HEK293 (cell line): ENCODE measurements around the gene KATNBL1.
A peak's percentile ranks its signal among the peaks of the same experiment; 100 is the strongest.

Source experiments
- ATF2 ChIP-seq: fragments of 450-650 bp; formaldehyde crosslinking; IDR thresholded peaks from 2 replicates; pipeline ENCODE4 v1.5.1; 2016; ENCODE audit warnings: missing biosample characterization, missing genetic modification characterization, low read depth
- GLIS2 ChIP-seq: fragments of 450-650 bp; formaldehyde crosslinking; IDR thresholded peaks from 2 replicates; pipeline ENCODE4 v1.5.1; 2016; ENCODE audit warnings: missing biosample characterization, missing genetic modification characterization
- HOXC10 ChIP-seq: sonication (generic); formaldehyde crosslinking; IDR thresholded peaks from 2 replicates; pipeline ENCODE4 v1.8.1; 2023; ENCODE audit warnings: mild to moderate bottlenecking, missing genetic modification reagents
- IKZF3 ChIP-seq: fragments of 450-650 bp; IDR thresholded peaks from 2 replicates; pipeline ENCODE4 v1.5.0; 2018; ENCODE audit warnings: missing biosample characterization, mild to moderate bottlenecking, missing genetic modification characterization, moderate library complexity
- RBAK ChIP-seq: fragments of 450-650 bp; formaldehyde crosslinking; IDR thresholded peaks from 2 replicates; pipeline ENCODE4 v1.5.1; 2016; ENCODE audit warnings: missing biosample characterization, missing genetic modification characterization
- REPIN1 ChIP-seq: fragments of 450-650 bp; formaldehyde crosslinking; IDR thresholded peaks from 2 replicates; pipeline ENCODE4 v1.5.1; 2017; ENCODE audit warnings: missing biosample characterization, missing genetic modification characterization, low read depth
- REST ChIP-seq: fragments of 450-650 bp; formaldehyde crosslinking; IDR thresholded peaks from 2 replicates; pipeline ENCODE4 v1.5.1; 2016; ENCODE audit warnings: missing biosample characterization, missing genetic modification characterization
- SP3 ChIP-seq: fragments of 450-650 bp; formaldehyde crosslinking; IDR thresholded peaks from 2 replicates; pipeline ENCODE4 v1.5.1; 2016; ENCODE audit warnings: missing biosample characterization, missing genetic modification characterization
- TRIM28 ChIP-seq: IDR thresholded peaks from 2 replicates; pipeline ENCODE4 v1.6.1; 2011; ENCODE audit warnings: low read length, control low read depth, borderline replicate concordance
- ZBTB1 ChIP-seq: fragments of 450-650 bp; formaldehyde crosslinking; IDR thresholded peaks from 2 replicates; pipeline ENCODE4 v1.5.1; 2016; ENCODE audit warnings: missing biosample characterization, missing genetic modification characterization
- ZBTB20 ChIP-seq: fragments of 450-650 bp; formaldehyde crosslinking; IDR thresholded peaks from 2 replicates; pipeline ENCODE4 v1.5.1; 2016; ENCODE audit warnings: missing biosample characterization, missing genetic modification characterization
- ZBTB21 ChIP-seq: fragments of 450-650 bp; formaldehyde crosslinking; IDR thresholded peaks from 2 replicates; pipeline ENCODE4 v1.5.1; 2017; ENCODE audit warnings: missing biosample characterization, missing genetic modification characterization
- ZBTB44 ChIP-seq: fragments of 450-650 bp; IDR thresholded peaks from 2 replicates; pipeline ENCODE4 v1.5.1; 2018; ENCODE audit warnings: missing biosample characterization, mild to moderate bottlenecking, missing genetic modification characterization
- ZIC2 ChIP-seq: fragments of 450-650 bp; formaldehyde crosslinking; IDR thresholded peaks from 2 replicates; pipeline ENCODE4 v1.5.1; 2016; ENCODE audit warnings: missing biosample characterization, missing genetic modification characterization
- ZNF133 ChIP-seq: fragments of 450-650 bp; formaldehyde crosslinking; IDR thresholded peaks from 2 replicates; pipeline ENCODE4 v1.5.1; 2016; ENCODE audit warnings: missing biosample characterization, missing genetic modification characterization
- ZNF140 ChIP-seq: fragments of 450-650 bp; formaldehyde crosslinking; IDR thresholded peaks from 2 replicates; pipeline ENCODE4 v1.5.1; 2016; ENCODE audit warnings: missing biosample characterization, missing genetic modification characterization
- ZNF16 ChIP-seq: fragments of 450-650 bp; formaldehyde crosslinking; IDR thresholded peaks from 2 replicates; pipeline ENCODE4 v1.5.1; 2016; ENCODE audit warnings: low read depth, missing biosample characterization, missing genetic modification characterization
- ZNF202 ChIP-seq: fragments of 450-650 bp; formaldehyde crosslinking; IDR thresholded peaks from 2 replicates; pipeline ENCODE4 v1.5.1; 2016; ENCODE audit warnings: missing biosample characterization, missing genetic modification characterization, borderline replicate concordance
- ZNF223 ChIP-seq: fragments of 450-650 bp; formaldehyde crosslinking; IDR thresholded peaks from 2 replicates; pipeline ENCODE4 v1.5.1; 2016; ENCODE audit warnings: missing biosample characterization, missing genetic modification characterization
- ZNF274 ChIP-seq, 2 experiments: fragments of 200-500 bp in 1 of 2; fragments of 450-650 bp in 1 of 2; sonication (Bioruptor generic) in 1 of 2; formaldehyde crosslinking in 1 of 2; IDR thresholded peaks; 2 replicates each; pipeline versions ENCODE4 v1.5.1 to v1.6.1; 2014 to 2016; ENCODE audit warnings: borderline replicate concordance in 1 of 2, inconsistent platforms in 1 of 2, low read length in 1 of 2, missing biosample characterization in 1 of 2, missing genetic modification characterization in 1 of 2
- ZNF335 ChIP-seq: fragments of 450-650 bp; formaldehyde crosslinking; conservative IDR thresholded peaks from 2 replicates; pipeline ENCODE4 v1.5.1; 2016; ENCODE audit warnings: missing biosample characterization, missing genetic modification characterization
- ZNF350 ChIP-seq: fragments of 450-650 bp; formaldehyde crosslinking; IDR thresholded peaks from 2 replicates; pipeline ENCODE4 v1.5.0; 2017; ENCODE audit warnings: missing biosample characterization, mild to moderate bottlenecking, missing genetic modification characterization
- ZNF37A ChIP-seq: fragments of 450-650 bp; IDR thresholded peaks from 2 replicates; pipeline ENCODE4 v1.5.1; 2018; ENCODE audit warnings: missing biosample characterization, missing genetic modification characterization
- ZNF416 ChIP-seq: fragments of 450-650 bp; formaldehyde crosslinking; IDR thresholded peaks from 2 replicates; pipeline ENCODE4 v1.5.1; 2016; ENCODE audit warnings: missing biosample characterization, missing genetic modification characterization
- ZNF558 ChIP-seq: fragments of 450-650 bp; formaldehyde crosslinking; IDR thresholded peaks from 2 replicates; pipeline ENCODE4 v1.5.1; 2016; ENCODE audit warnings: missing biosample characterization, missing genetic modification characterization
- ZNF660 ChIP-seq: fragments of 450-650 bp; IDR thresholded peaks from 2 replicates; pipeline ENCODE4 v1.5.1; 2018; ENCODE audit warnings: missing biosample characterization, mild to moderate bottlenecking, missing genetic modification characterization
- ZNF776 ChIP-seq: fragments of 450-650 bp; formaldehyde crosslinking; IDR thresholded peaks from 2 replicates; pipeline ENCODE4 v1.5.0; 2017; ENCODE audit warnings: missing biosample characterization, missing genetic modification characterization, borderline replicate concordance
- ZNF843 ChIP-seq: fragments of 450-650 bp; formaldehyde crosslinking; IDR thresholded peaks from 2 replicates; pipeline ENCODE4 v1.5.1; 2016; ENCODE audit warnings: missing biosample characterization, missing genetic modification characterization
- TF ChIP-seq, protein P1 (sequence below): fragments of 450-650 bp; formaldehyde crosslinking; IDR thresholded peaks from 2 replicates; pipeline ENCODE4 v1.5.1; 2016; ENCODE audit warnings: missing biosample characterization, missing genetic modification characterization, low read depth
- TF ChIP-seq, protein P2 (sequence below): fragments of 450-650 bp; formaldehyde crosslinking; optimal IDR thresholded peaks from 2 replicates; pipeline ENCODE3; 2016; ENCODE audit warnings: missing biosample characterization, mild to moderate bottlenecking, missing genetic modification characterization

KATNBL1 gene

DNA sequence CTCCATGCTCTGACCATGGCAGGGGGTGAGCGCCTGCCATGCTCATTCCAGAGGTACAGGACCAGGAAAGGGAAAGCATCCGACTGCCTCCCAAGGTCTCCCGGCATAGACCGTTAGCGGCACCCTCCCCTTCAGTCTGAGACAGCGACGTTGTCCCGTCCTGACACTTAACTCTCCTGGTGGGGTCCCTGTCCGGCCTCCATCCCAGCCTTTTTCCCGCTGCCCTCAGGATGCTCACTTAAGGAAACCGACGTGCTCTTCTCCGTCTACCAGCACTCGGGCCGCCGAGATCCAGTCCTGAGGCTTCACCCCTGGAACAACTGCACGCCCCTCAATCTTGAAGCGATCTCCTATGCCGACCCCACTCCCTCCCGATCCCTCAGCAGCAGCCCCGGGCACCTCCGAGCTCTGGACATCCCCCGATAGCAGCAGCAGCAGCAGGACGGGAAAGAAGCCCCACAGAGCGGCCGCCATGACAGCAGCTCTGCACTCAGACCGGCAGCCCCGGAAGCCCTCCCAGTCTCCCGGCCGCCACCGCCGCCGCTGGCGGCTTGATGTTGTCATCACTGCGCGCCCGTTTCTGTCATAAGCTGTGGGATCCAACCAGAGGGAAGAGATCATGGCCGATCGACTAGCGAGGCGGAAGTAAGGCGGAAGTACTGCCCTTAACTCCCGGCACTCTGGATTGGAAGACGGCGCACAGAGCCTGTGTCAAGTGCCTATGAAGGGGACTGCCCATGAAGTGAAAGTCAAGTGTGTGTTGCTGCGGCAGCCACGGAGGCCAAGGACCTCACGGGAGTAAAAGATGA, 108.3 kb downstream of the KATNBL1 start, which contains the start of the genes EMC7 and PGBD4 (continued):
- TF ChIP-seq ATF2 (tag by site-specific recombination), result peak; percentile 12; the same call in 1 of the 2 replicates
- peak; percentile 79 for TF ChIP-seq ZNF335 (tag by site-specific recombination)
- TF ChIP-seq, protein P1, sequence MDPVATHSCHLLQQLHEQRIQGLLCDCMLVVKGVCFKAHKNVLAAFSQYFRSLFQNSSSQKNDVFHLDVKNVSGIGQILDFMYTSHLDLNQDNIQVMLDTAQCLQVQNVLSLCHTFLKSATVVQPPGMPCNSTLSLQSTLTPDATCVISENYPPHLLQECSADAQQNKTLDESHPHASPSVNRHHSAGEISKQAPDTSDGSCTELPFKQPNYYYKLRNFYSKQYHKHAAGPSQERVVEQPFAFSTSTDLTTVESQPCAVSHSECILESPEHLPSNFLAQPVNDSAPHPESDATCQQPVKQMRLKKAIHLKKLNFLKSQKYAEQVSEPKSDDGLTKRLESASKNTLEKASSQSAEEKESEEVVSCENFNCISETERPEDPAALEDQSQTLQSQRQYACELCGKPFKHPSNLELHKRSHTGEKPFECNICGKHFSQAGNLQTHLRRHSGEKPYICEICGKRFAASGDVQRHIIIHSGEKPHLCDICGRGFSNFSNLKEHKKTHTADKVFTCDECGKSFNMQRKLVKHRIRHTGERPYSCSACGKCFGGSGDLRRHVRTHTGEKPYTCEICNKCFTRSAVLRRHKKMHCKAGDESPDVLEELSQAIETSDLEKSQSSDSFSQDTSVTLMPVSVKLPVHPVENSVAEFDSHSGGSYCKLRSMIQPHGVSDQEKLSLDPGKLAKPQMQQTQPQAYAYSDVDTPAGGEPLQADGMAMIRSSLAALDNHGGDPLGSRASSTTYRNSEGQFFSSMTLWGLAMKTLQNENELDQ (tag by site-specific recombination), result no peak
- peak; percentile 40; the same call in 1 of the 2 replicates for TF ChIP-seq TRIM28
- no peak for TF ChIP-seq ZNF558 (tag by site-specific recombination)
- no peak for TF ChIP-seq ZNF140 (tag by site-specific recombination)
- no peak for TF ChIP-seq HOXC10 (CRISPR knock-in tag)
- TF ChIP-seq ZBTB1, result no peak
- no peak for TF ChIP-seq ZNF133
- peak; percentile 65 for TF ChIP-seq GLIS2 (tag by site-specific recombination)
- TF ChIP-seq ZNF843, result 0 out of 2 replicates have a peak, but pooled peaks have one; percentile 50
- no peak; the same call in 1 of the 2 replicates for TF ChIP-seq ZNF660
- TF ChIP-seq ZNF16 (tag by site-specific recombination), result no peak
- no peak for TF ChIP-seq RBAK (tag by site-specific recombination)
- no peak for TF ChIP-seq ZNF37A
- TF ChIP-seq ZBTB21, result peak; percentile 84
- peak; percentile 85 for TF ChIP-seq IKZF3 (tag by site-specific recombination)
- no peak for TF ChIP-seq ZNF274 (IDR thresholded peaks at IDR 0.05; ENCODE audit: low read length)
- TF ChIP-seq ZNF274 (tag by site-specific recombination; IDR thresholded peaks at IDR 0.05; ENCODE audit: borderline replicate concordance), result no peak
- TF ChIP-seq, protein P2, sequence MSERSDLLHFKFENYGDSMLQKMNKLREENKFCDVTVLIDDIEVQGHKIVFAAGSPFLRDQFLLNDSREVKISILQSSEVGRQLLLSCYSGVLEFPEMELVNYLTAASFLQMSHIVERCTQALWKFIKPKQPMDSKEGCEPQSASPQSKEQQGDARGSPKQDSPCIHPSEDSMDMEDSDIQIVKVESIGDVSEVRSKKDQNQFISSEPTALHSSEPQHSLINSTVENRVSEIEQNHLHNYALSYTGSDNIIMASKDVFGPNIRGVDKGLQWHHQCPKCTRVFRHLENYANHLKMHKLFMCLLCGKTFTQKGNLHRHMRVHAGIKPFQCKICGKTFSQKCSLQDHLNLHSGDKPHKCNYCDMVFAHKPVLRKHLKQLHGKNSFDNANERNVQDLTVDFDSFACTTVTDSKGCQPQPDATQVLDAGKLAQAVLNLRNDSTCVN, result peak; percentile 18
- no peak for TF ChIP-seq ZNF202 (tag by site-specific recombination)
- no peak for TF ChIP-seq ZBTB44 (tag by site-specific recombination)
- TF ChIP-seq ZBTB20 (tag by site-specific recombination), result peak; percentile 93
- TF ChIP-seq SP3 (tag by site-specific recombination), result peak; percentile 75
- TF ChIP-seq ZNF416 (tag by site-specific recombination), result no peak
- no peak for TF ChIP-seq ZNF223 (tag by site-specific recombination)
- TF ChIP-seq REPIN1 (tag by site-specific recombination), result no peak
- TF ChIP-seq ZNF776 (tag by site-specific recombination), result no peak
- TF ChIP-seq REST (tag by site-specific recombination), result no peak
- no peak for TF ChIP-seq ZNF350 (tag by site-specific recombination)
- TF ChIP-seq ZIC2, result no peak; the same call in 1 of the 2 replicates
